Panc1 (cell line): ENCODE data around the gene PRSS16. TPM values are rescaled to one million over a fixed set of nuclear protein-coding genes. Genes with fewer than 3 reads are reported as not detected.

Source experiments
- ATAC-seq: fragments of 200-7000 bp; cut with Tn5 transposase; 2 replicates; pipeline ENCODE4 v1.9.1; 2020; ENCODE audit warnings: mild to moderate bottlenecking, moderate library complexity
- BruUV-seq: library from RNA; stranded (reverse); fragments of 400-500 nt; replicated peaks from 2 replicates; lab custom pipeline; 2021; lab: Mats Ljungman, UMichigan
- CTCF ChIA-PET: fragments of 300-600 bp; sonication (Branson Sonifier 250); formaldehyde crosslinking; loops from one replicate; lab custom pipeline; 2022; ENCODE audit warnings: antibody characterized with exemption; lab: Charles Lee
- POLR2A ChIA-PET: fragments of 300-600 bp; sonication (Branson Sonifier 250); formaldehyde crosslinking; loops from one replicate; lab custom pipeline; 2022; ENCODE audit warnings: antibody characterized with exemption; lab: Charles Lee
- DNase-seq: peaks from one replicate; pipeline ENCODE4 v3.0.0-alpha.2; 2010; ENCODE audit warnings: low read depth, low spot score
- H3K27ac ChIP-seq: 2 replicates; pipeline ENCODE4 v1.5.1; 2011; ENCODE audit warnings: mild to moderate bottlenecking, low read length, inconsistent platforms
- H3K27me3 ChIP-seq: fragments of 200-500 bp; sonication (Bioruptor generic); 2 replicates; pipeline ENCODE4 v1.6.0; 2014; ENCODE audit warnings: low read length, inconsistent platforms; ENCODE audit not compliant: control insufficient read depth, insufficient read depth
- H3K36me3 ChIP-seq: fragments of 200-500 bp; sonication (Bioruptor generic); 2 replicates; pipeline ENCODE4 v1.5.1; 2014; ENCODE audit warnings: inconsistent platforms, mild to moderate bottlenecking, low read length, moderate library complexity; ENCODE audit not compliant: control insufficient read depth, insufficient read depth
- H3K4me1 ChIP-seq: 2 replicates; pipeline ENCODE4 v1.5.1; 2011; ENCODE audit warnings: inconsistent platforms, mild to moderate bottlenecking, low read length, moderate library complexity; ENCODE audit not compliant: control insufficient read depth, insufficient read depth
- H3K4me3 ChIP-seq, 2 experiments: 2 replicates each; pipeline ENCODE4 v1.5.1; 2011 to 2012; ENCODE audit warnings: low read depth in 2 of 2, low read length in 2 of 2, mild to moderate bottlenecking in 2 of 2, inconsistent platforms in 1 of 2, moderate library complexity in 1 of 2
- H3K9me3 ChIP-seq: fragments of 200-500 bp; sonication (Bioruptor generic); 2 replicates; pipeline ENCODE4 v1.5.1; 2014; ENCODE audit warnings: low read depth, mild to moderate bottlenecking, inconsistent platforms, low read length, moderate library complexity; ENCODE audit not compliant: control insufficient read depth, insufficient read depth
- POLR2AphosphoS5 ChIP-seq: IDR thresholded peaks from 2 replicates; pipeline ENCODE4 v1.6.1; 2012; ENCODE audit warnings: mild to moderate bottlenecking, low read depth, low read length, moderate library complexity
- SIN3A ChIP-seq: IDR thresholded peaks from 2 replicates; pipeline ENCODE4 v1.6.1; 2012; ENCODE audit warnings: low read depth, mild to moderate bottlenecking, low read length, moderate library complexity, borderline replicate concordance; ENCODE audit not compliant: insufficient read depth
- TCF7L2 ChIP-seq: IDR thresholded peaks from 2 replicates; pipeline ENCODE4 v1.6.1; 2011; ENCODE audit warnings: mild to moderate bottlenecking, low read depth, low read length, inconsistent platforms
- in situ Hi-C: cut with HindIII; loops from 2 replicates; pipeline ENCODE4 v1.10.0; 2016; ENCODE audit warnings: low sequenced_read_pairs, low pct_unique_long_range_greater_than_20kb
- intact Hi-C: fragments of 100-400 bp; cut with micrococcal nuclease; formaldehyde crosslinking; loops from one replicate; pipeline ENCODE4 v1.10.0; 2022; ENCODE audit not compliant: unreplicated experiment
- total RNA-seq: library from RNA; stranded (reverse); gene quantifications from one replicate; pipeline ENCODE4 v1.2.1, GENCODE V29; 2021; ENCODE audit not compliant: unreplicated experiment
- TF ChIP-seq, protein P1 (sequence below), 2 experiments: IDR thresholded peaks; 2 replicates each; pipeline ENCODE4 v1.6.1; 2011 to 2012; ENCODE audit warnings: low read depth in 2 of 2, control low read depth in 1 of 2, low read length in 1 of 2, mild to moderate bottlenecking in 1 of 2, moderate library complexity in 1 of 2; ENCODE audit not compliant: insufficient read depth in 1 of 2
- TF ChIP-seq, protein P2 (sequence below): fragments of 450-650 bp; IDR thresholded peaks from 2 replicates; pipeline ENCODE4 v1.5.1; 2017; ENCODE audit warnings: mild to moderate bottlenecking

The PRSS16 gene
- total RNA-seq, 1 experiment from 2014 or later: 4.7 TPM

DNA sequence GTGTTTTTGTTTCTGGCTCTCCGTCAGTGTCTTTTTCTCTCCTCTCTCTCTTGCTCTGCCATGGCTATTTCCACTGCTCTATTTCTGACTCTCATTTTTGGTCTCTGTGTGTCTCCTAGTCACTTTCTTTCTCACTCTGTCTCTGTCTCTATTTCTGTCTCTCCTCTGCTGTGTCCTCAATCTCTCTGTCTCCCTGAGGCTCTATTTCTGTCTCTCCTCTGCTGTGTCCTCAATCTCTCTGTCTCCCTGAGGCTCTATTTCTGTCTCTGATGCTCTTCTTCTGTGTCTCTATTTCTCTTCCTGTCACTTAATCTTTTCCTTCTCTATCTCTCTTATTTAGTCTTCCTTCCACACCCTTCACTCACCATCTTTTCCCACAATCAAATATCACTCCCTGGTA, 8.4 kb downstream of the PRSS16 start:
- TF ChIP-seq SIN3A (no peak), POLR2AphosphoS5 (no peak), TCF7L2 (no peak)
- TF ChIP-seq, protein P1, sequence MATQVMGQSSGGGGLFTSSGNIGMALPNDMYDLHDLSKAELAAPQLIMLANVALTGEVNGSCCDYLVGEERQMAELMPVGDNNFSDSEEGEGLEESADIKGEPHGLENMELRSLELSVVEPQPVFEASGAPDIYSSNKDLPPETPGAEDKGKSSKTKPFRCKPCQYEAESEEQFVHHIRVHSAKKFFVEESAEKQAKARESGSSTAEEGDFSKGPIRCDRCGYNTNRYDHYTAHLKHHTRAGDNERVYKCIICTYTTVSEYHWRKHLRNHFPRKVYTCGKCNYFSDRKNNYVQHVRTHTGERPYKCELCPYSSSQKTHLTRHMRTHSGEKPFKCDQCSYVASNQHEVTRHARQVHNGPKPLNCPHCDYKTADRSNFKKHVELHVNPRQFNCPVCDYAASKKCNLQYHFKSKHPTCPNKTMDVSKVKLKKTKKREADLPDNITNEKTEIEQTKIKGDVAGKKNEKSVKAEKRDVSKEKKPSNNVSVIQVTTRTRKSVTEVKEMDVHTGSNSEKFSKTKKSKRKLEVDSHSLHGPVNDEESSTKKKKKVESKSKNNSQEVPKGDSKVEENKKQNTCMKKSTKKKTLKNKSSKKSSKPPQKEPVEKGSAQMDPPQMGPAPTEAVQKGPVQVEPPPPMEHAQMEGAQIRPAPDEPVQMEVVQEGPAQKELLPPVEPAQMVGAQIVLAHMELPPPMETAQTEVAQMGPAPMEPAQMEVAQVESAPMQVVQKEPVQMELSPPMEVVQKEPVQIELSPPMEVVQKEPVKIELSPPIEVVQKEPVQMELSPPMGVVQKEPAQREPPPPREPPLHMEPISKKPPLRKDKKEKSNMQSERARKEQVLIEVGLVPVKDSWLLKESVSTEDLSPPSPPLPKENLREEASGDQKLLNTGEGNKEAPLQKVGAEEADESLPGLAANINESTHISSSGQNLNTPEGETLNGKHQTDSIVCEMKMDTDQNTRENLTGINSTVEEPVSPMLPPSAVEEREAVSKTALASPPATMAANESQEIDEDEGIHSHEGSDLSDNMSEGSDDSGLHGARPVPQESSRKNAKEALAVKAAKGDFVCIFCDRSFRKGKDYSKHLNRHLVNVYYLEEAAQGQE (IDR thresholded peaks at IDR 0.05; ENCODE audit: insufficient read depth in 1 of 2, low read depth in 2 of 2, low read length in 1 of 2): no peak
- TF ChIP-seq, protein P2, sequence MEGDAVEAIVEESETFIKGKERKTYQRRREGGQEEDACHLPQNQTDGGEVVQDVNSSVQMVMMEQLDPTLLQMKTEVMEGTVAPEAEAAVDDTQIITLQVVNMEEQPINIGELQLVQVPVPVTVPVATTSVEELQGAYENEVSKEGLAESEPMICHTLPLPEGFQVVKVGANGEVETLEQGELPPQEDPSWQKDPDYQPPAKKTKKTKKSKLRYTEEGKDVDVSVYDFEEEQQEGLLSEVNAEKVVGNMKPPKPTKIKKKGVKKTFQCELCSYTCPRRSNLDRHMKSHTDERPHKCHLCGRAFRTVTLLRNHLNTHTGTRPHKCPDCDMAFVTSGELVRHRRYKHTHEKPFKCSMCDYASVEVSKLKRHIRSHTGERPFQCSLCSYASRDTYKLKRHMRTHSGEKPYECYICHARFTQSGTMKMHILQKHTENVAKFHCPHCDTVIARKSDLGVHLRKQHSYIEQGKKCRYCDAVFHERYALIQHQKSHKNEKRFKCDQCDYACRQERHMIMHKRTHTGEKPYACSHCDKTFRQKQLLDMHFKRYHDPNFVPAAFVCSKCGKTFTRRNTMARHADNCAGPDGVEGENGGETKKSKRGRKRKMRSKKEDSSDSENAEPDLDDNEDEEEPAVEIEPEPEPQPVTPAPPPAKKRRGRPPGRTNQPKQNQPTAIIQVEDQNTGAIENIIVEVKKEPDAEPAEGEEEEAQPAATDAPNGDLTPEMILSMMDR: no peak
- Histone ChIP-seq H3K36me3 (no peaks in the 10 kb centered on the region), H3K27ac (no peak overlapping the region), H3K27me3 (no peaks in the 10 kb centered on the region), H3K9me3 (no peaks in the 10 kb centered on the region), H3K4me1 (no peaks in the 10 kb centered on the region), H3K4me3 (no peak overlapping the region)
- intact Hi-C loops: no loop called here
- DNase-seq (no peak), ATAC-seq (no peak)
- in situ Hi-C loops: no loop called here
- POLR2A ChIA-PET: no interaction called here
- CTCF ChIA-PET: no interaction called here
- no TSS peak for BruUV-seq

DNA sequence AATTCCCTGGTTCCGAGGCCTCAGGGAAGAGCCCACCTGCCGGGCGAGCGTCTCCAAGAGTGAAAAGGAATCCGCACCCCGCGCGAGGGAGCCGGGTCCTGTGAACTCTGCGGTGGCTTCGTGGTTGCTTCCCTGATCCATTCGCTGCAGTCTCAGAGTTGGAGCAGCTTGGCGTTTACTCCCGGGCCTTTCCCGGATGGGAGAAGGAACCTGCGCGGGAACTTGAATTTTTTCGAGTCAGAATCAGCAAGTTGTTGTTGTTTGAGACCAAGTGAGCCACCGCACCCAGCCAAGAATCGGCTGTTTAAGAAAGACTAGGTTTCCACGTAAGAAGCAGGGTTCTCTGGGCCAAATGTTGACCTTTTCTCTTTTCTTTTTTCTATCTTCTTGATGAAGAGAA, 12.9 kb downstream of the PRSS16 start:
- TF ChIP-seq TCF7L2 (no peak), SIN3A (no peak), POLR2AphosphoS5 (no peak)
- TF ChIP-seq, protein P2: no peak
- TF ChIP-seq, protein P1 (IDR thresholded peaks at IDR 0.05; ENCODE audit: insufficient read depth in 1 of 2, low read depth in 2 of 2, low read length in 1 of 2): no peak
- Histone ChIP-seq H3K36me3 (no peaks in the 10 kb centered on the region), H3K27ac (no peak overlapping the region), H3K27me3 (no peaks in the 10 kb centered on the region; the same call in 1 of the 2 replicates), H3K4me3 (no peak overlapping the region), H3K9me3 (no peaks in the 10 kb centered on the region), H3K4me1 (no peaks in the 10 kb centered on the region)
- intact Hi-C loops (no loop called here), in situ Hi-C loops (no loop called here)
- no peak for ATAC-seq
- no TSS peak for BruUV-seq
- POLR2A ChIA-PET: no interaction called here
- CTCF ChIA-PET: no interaction called here
- DNase-seq: no peak
